ENCODE data around the gene TXNDC16. TPM values are rescaled to one million over a fixed set of nuclear protein-coding genes. Genes with fewer than 3 reads are reported as not detected.
A peak's percentile ranks its signal among the peaks of the same experiment; 100 is the strongest.
"Not testable (repeated sequence)": the region's sequence is repeated elsewhere in the genome, so short reads cannot be mapped to it uniquely, and the experiment has no call there.

TXNDC16 gene, protein sequence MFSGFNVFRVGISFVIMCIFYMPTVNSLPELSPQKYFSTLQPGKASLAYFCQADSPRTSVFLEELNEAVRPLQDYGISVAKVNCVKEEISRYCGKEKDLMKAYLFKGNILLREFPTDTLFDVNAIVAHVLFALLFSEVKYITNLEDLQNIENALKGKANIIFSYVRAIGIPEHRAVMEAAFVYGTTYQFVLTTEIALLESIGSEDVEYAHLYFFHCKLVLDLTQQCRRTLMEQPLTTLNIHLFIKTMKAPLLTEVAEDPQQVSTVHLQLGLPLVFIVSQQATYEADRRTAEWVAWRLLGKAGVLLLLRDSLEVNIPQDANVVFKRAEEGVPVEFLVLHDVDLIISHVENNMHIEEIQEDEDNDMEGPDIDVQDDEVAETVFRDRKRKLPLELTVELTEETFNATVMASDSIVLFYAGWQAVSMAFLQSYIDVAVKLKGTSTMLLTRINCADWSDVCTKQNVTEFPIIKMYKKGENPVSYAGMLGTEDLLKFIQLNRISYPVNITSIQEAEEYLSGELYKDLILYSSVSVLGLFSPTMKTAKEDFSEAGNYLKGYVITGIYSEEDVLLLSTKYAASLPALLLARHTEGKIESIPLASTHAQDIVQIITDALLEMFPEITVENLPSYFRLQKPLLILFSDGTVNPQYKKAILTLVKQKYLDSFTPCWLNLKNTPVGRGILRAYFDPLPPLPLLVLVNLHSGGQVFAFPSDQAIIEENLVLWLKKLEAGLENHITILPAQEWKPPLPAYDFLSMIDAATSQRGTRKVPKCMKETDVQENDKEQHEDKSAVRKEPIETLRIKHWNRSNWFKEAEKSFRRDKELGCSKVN
- total RNA-seq, result 3.8 TPM

DNA sequence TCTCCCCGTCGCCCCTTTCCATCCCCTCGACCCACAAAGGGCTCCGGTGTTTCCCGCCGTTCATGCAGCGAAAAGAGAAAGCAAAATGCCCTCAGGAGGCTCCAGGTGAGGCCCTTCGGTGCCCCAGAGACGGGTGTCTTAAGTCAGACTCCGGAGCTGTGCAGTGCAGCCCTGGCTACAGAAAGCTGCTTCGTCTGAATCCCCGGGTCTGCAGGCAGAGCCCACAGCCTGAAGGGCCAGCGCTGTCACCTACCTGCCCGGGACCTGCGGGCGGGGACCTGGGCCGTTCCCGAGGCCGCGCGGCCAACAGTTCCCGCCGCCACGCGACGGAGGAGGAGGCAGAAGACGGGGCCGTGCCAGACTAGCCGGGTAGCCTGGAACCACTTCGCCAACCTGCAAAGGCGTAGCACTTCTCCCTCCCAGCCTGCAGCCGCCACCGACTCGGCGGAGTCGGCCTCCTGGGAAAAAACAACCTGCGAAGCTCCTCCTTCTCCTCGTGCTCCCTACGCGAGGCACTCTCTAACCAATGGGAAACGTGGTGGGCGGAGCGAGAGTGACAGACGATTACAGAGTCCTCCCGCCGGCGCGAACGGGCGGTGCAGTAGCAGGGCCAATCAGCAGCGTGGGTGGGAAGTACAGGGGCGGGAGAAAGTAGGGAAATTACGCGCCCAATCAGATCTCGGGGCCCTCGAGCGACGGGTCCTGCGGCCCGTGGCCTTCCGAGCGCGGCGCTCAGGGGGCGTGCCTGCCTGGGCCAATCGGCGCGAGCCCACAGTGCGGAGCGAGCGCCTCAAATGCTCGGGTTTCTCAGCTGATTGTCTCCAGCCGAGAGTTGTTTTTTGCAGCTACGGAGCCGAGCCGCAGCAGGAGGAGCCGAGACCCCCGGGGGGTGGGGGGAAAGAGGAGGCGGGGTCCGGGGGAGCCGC is at the start of gene TXNDC16, which contains the start of gene GPR137C:
TSS of gene TXNDC16 (minus strand) at position 443 of the 926 bp plus-strand sequence. CDS start 8,948 bp downstream, outside the sequence.
TSS of gene GPR137C (plus strand) at position 774 of the 926 bp plus-strand sequence. CDS start 312 bp downstream, outside the sequence.
- peak; percentile 97 to 100 (median 100) for DNase-seq (ENCODE audit: low read depth in 2 of 3, low spot score in 2 of 3)

DNA sequence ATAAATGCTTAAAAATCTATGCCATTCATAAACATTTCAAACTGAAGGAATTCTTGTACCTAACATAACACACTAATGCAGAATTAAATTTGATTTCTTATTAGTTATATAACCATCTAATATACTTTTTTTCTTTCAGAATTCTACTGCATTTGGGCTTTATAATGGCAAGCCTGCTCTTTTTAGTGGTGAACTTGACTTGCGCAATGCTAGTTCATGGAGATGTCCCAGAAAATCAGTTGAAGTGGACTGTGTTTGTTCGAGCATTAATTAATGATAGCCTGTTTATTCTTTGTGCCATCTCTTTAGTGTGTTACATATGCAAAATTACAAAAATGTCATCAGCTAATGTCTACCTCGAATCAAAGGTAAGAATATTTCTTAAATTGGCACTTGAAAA is 47.7 kb upstream of the TXNDC16 start:
- DNase-seq (ENCODE audit: low read depth in 2 of 3, low spot score in 2 of 3), result no peak

DNA sequence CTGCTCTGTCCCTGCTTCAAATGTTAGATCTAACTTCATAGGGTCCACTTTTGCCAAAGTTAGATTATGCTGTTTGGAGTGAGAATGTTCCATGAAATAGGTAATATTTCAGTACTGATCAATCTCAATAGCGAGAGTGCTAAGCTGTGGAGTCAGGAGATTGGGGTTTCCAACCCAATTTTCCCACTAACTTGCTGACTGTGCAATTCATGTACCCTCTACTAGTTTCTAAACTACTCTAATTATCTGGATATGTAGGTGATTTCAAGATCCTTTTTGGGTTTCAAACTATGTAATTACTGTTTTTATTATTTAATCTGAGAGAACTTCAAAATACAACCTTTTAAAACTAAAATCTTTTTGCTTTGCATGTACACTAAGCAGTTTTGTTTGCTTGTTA is 46.3 kb upstream of the TXNDC16 start:
- no peak for DNase-seq (ENCODE audit: low read depth in 2 of 3, low spot score in 2 of 3)

DNA sequence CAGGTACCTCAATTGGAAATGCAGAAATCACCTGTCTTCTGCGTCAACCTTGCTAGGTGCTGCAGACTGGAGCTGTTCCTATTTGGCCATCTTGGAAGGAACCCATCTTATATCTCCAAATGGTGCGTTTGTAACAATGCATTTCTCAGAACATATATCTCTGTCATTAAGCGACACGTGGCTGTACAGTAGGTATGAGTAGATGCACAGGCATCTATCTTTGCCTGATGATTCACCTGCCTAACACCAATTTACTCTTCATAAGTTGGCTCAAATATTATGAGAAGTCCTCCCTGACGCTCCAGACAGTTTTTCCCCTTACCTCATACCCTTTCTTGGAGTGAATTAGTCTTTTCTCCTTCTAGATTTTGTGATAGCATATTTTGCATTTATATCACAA is 44.6 kb upstream of the TXNDC16 start:
- DNase-seq (ENCODE audit: low read depth in 2 of 3, low spot score in 2 of 3), result no peak

DNA sequence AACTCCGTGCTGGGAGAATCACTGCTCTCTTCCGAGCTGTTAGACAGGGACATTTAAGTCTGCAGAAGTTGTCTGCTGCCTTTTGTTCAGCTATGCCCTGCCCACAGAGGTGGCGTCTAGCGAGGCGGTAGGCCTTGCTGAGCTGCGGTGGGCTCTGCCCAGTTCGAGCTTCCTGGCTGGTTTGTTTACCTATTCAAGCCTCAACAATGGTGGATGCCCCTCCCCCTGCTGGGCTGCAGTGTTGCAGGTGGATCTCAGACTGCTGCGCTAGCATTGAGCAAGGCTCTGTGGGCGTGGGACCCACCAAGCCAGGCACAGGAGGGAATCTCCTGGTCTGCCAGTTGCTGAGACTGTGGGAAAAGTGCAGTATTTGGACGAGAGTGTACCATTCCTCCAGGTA is 44.0 kb upstream of the TXNDC16 start:
- no peak for DNase-seq (ENCODE audit: low read depth in 2 of 3, low spot score in 2 of 3)

DNA sequence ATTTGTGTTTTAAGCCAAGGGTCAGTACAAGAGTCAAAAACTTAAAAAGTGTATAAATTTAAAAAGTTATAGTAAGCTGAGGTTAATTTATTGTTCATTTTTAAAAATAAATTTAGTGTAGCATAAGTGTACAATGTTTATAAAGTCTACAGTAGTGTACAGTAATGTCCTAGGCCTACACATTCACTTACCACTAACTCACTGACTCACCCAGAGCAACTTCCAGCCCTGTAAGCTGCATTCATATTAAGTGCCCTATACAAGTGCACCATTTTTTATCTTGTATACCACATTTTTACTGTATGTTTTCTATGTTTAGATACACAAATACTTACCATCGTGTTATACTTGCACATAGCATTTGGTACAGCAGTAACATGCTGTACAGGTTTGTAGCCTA is 38.0 kb upstream of the TXNDC16 start:
- DNase-seq (ENCODE audit: low read depth in 2 of 3, low spot score in 2 of 3), result no peak

DNA sequence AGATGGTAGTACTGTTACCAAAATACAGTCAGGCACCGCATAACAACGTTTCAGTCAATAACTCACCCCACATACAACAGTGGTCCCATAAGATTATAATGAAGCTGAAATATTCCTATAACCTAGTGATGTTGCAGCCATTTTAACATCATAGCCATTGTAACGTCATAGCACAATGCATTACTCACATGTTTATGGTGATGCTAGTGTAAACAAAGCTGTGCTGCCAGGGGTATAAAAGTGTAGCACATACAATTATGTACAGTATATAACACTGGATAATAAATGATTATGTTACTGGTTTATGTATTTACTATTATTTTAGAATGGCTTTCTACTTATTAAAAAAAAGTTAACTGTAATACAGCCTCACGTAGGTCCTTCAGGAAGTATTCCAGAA is 37.3 kb upstream of the TXNDC16 start:
- DNase-seq (ENCODE audit: low read depth in 2 of 3, low spot score in 2 of 3), result no peak

DNA sequence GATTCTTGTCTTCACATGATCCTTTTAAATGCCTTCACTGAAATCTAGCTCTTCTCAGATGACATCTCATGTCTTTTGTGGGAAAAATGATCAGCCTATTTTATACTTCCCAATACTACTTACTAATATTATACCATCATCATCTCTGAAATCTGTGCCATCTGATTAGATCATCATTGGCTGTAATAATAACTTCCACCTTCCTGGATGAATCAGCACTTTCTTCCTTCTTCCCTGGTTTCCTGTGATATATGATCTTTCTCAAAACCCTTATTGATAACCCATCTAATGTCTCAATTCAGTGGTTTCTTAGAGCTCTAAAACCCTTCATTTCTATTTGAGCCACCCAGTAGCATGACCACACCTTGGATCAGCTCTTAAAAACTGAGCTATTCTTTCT is 31.2 kb upstream of the TXNDC16 start:
- DNase-seq (ENCODE audit: low read depth in 2 of 3, low spot score in 2 of 3), result no peak

DNA sequence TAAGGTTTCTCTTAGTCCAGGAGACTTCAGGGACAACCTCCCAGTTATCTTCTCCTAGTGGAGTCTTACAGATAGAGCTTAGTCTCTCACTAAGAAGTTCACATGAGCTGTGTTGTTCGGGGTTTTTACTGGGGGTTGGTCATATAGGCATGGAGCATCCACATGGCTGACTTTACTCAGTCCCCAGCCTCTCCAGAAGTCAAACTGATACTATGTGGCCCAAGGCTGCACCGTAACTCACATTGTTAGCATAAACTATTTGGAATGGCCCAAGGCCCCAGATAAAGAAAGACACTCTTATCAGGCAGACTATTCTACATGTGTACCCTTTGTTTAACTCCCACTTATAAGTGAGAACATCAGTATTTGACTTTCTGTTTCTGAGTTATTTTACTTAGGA is 23.6 kb upstream of the TXNDC16 start:
- no peak for DNase-seq (ENCODE audit: low read depth in 2 of 3, low spot score in 2 of 3)

DNA sequence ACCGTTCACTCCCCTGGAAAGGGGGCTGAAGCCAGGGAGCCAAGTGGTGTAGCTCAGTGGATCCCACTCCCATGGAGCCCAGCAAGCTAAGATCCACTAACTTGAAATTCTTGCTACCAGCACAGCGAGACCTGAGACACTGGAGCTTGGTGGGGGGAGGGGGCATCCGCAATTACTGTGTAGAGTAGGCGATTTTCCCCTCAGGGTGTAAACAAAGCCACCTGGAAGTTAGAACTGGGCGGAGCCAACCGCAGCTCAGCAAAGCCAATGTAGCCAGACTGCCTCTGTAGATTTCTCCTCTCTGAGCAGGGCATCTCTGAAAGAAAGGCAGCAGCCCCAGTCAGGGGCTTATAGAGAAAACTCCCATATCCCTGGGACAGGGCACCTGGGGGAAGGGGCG is 16.1 kb upstream of the TXNDC16 start:
- DNase-seq (ENCODE audit: low read depth in 2 of 3, low spot score in 2 of 3), result not testable (repeated sequence)

DNA sequence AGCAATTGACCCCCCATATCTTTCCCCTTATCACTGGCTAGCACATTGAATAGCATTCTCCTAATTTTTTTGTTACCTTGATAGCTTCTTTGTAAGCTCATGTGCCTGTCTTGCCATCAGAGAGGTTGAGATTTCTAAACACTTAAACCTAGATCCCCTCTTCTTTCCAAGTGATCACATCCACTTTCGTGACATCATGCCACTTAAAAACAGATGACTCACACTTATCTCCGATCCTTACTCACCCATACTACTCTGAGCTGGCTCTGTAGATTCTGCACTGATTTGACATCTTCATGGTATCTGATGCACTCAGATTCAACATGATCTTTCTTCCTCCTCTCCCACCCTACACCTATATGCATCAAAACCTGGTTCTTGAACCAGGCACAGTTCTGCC is 10.8 kb upstream of the TXNDC16 start:
- DNase-seq (ENCODE audit: low read depth in 2 of 3, low spot score in 2 of 3), result no peak

DNA sequence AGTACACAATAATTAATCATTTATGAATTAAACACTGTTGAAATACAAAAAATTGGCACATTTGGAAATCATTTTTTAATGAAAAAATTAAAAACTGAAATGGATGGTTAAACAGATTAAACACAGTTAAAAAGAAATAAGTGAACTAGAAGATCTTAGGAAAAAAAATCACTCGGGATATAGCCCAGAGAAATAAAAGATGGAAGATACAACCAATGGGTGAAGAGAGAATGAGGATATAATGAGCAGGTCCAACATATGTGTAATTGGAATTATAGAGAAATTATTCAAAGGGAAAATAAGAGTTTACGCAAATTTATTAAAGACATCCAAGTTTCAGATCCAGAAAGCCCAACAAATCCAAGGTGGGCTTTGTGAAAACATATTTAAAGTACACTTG is 6.4 kb upstream of the TXNDC16 start:
- DNase-seq (ENCODE audit: low read depth in 2 of 3, low spot score in 2 of 3), result no peak

DNA sequence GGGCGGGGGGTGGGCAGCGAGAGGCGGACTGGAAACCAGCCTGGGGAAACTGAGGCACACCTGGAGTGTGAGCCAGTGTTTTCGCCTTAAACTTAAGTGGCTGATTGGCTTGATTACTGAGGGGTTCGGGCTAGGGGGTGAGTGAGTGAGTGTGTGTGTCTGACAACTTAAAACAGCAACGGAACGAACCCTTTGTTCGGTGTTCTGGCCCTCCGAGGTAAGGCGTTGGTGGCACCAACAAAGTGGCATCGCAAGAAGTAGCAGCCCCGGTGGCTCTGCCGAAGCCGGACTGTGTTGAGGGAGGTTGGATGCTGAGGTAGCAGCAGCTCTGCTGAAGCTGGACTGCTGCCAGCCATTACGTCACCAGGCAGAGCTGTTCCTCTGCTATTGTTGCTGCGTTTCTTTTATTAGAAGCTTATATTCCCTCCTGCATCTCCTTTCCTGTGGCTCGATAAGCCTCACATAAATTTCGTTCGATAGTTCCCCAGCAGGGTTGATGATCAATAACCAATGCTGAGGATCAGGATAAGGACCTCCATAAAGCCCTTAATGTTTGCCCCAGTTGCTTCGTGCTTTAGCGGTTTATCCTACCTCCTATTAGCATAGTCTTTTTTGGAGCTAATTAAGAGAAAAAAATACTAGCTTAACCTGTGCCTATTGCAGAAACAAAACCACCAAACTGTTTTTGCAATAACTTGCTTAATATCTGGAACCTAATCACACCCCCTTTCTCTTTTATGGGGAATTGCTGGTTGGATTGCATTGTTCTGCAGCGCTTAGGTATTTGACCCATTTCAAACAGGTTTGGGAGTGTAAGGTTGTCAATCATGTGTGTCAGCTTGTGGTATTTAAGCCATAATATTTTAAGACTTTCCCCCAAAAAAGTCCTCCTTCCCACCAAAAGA is 1.6 kb upstream of the TXNDC16 start:
- DNase-seq (ENCODE audit: low read depth in 2 of 3, low spot score in 2 of 3), result peak; percentile 73 to 90 (median 85)

DNA sequence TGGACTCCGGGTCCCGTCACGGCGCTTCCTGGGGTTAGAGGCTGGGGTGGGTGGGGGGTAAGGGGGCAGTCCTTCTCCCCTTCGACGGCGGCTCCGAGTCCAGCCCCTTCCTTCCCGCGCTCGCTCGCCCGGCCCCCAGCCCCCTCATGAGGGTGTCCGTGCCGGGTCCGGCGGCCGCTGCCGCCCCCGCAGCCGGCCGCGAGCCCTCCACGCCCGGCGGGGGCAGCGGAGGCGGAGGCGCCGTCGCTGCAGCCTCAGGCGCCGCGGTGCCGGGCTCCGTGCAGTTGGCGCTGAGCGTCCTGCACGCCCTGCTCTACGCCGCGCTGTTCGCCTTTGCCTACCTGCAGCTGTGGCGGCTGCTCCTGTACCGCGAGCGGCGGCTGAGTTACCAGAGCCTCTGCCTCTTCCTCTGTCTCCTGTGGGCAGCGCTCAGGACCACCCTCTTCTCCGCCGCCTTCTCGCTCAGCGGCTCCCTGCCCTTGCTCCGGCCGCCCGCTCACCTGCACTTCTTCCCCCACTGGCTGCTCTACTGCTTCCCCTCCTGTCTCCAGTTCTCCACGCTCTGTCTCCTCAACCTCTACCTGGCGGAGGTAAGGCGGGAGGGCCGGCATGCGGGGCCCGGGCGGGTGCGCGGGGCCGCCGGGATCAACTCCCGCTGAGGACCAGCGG is 831 bp upstream of the TXNDC16 start:
- peak; percentile 13 to 40 (median 23) for DNase-seq (ENCODE audit: low read depth in 2 of 3, low spot score in 2 of 3)

DNA sequence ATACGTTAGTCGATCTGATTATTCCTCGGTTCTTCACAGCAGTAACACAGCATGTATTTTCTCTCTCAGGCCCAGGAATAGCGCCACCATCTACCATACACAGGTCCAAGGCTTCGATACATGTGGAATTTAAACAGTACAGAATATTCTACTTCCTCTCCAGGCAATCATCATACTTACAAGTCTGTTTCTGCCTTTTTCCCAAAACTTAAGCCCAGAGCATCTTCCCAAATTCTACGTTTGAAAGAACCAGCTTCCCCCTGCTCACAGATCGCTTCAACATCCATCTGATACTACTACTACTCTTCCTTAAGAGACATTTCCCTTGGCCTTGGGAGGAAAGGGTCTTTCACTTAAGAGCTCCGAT is 626 bp downstream of the TXNDC16 start:
- DNase-seq (ENCODE audit: low read depth in 2 of 3, low spot score in 2 of 3), result peak in 2 of 3 donors; percentile 6 to 29

DNA sequence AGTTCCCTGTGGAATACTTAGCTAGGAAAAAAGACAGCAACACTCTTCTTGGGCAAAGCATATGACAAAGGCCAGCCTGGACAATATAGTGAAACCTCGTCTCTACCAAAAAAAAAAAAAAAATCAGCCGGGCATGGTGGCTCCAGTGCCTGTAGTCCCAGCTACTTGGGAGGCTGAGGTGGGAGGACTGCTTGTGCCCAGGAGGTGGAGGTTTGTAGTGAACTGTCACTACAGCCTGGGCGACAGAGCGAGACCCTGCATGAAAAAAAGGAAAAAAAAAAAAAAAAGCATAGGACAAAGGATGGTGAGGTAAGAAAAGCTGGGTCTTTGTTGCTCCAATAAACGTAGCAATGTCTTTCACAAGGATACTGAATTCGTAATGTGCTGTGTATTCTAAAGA is 1.1 kb downstream of the TXNDC16 start:
- DNase-seq (ENCODE audit: low read depth in 2 of 3, low spot score in 2 of 3), result no peak

DNA sequence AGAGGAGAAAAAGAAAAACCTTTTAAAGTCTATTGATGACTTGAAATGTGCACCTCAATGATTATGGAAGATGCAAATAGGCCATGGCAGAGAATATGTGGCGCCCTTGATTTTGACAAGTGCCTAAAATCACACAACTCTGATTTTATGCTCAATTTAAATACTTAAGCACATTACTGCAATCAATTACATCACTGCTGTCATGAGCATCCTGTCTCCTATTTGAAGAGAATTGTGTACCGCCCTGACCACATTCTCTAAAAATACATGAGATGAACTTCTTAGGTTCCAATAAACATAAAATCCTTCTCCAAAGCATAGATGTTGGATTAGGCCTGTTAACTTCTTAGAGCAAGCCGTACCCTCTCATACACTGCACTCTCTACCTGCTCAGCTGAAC is 1.6 kb downstream of the TXNDC16 start:
- no peak for DNase-seq (ENCODE audit: low read depth in 2 of 3, low spot score in 2 of 3)

DNA sequence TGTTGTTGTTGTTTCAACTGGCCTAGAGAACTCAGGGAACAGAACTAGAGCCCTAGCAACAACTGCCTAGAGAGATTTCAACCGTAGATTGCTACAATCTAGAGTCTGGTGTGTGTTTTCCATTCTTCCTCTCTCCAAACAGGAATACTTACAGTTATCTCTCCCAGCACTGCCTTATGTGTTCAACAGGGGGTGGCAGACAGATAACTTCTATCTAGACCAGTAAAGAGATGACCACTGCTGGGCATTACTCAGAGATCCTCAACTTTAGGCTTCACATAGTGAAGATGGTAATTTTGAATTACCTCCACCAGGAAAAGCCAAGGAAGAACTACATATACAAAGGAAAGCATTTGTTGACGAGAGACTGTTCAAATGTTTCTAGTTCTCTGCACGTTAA is 4.8 kb downstream of the TXNDC16 start:
- no peak for DNase-seq (ENCODE audit: low read depth in 2 of 3, low spot score in 2 of 3)

DNA sequence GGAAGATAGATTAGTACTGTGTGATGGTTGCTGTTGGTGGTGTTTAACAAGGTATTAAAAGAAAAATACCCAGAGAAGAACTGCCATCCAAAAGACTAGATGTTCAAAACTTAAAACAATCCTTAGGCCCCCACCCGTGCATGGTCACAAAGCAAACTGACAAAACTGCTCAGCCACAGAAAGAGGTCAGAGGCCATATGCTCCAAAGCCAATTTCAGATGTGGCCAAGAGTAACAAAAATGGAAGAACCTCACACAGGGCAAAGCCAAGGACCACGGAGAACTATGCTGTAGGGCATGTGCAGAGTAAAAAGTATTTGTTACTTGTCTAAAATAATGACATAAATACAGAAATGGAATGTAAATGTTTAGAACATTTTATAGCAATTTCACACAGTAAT is 5.3 kb downstream of the TXNDC16 start:
- DNase-seq (ENCODE audit: low read depth in 2 of 3, low spot score in 2 of 3), result no peak

All from hematopoietic multipotent progenitor cell (in vitro differentiated cells).